Measurements from ENCODE around the gene PUM1. TPM values are rescaled to one million over a fixed set of nuclear protein-coding genes. Genes with fewer than 3 reads are reported as not detected.

PUM1 gene
- total RNA-seq, 1 experiment from 2014 or later: 43.3 TPM

DNA sequence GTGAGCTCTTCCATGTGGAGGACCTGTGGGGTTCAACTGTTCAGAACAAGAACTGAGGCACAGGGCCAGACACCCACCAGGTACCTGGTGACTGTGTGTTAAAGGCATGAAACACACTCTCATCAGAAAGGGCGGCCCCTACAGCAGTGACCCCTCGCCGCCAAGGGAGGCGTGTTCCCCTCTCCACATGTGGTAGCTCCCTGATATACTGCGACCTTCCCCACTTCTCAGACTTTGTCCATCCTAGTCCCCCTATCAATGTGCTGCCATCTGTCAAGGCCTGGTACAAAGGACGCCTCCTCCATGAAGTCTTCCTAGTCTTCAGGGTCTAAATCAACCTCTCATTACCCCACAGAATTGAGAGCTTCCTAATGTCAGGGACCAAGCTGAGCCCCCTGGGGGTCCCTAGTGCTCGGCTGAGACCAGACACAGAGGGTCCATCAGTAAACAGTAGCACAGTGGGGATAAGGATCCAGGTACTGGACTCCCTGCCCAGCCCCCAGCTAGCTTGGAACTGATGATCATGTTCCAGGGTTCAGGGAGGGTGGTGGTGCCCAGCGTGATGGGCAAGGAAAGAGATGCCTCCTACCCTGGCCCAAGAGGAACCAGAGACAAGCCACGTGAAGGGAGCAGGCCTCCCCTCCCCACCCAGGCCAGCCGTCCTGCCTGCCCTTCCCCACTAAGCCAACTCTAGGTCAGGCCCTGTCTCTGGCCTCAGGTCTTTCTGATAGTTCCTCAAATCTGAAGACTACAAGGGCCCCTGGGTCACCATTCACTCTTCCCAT is 167.3 kb downstream of the PUM1 start:
- H3K9ac ChIP-seq (ENCODE audit: low read length): no peak overlapping the region
- no TSS peak for BruUV-seq (replicated peaks)
- H3K27me3 ChIP-seq (ENCODE audit: low read length): no peaks in the 10 kb centered on the region
- no peak overlapping the region for H2AFZ ChIP-seq (ENCODE audit: low read length)
- TF ChIP-seq EZH2phosphoT487 (IDR thresholded peaks at IDR 0.05; ENCODE audit: borderline replicate concordance, low read length): no peak
- TF ChIP-seq, protein P1, sequence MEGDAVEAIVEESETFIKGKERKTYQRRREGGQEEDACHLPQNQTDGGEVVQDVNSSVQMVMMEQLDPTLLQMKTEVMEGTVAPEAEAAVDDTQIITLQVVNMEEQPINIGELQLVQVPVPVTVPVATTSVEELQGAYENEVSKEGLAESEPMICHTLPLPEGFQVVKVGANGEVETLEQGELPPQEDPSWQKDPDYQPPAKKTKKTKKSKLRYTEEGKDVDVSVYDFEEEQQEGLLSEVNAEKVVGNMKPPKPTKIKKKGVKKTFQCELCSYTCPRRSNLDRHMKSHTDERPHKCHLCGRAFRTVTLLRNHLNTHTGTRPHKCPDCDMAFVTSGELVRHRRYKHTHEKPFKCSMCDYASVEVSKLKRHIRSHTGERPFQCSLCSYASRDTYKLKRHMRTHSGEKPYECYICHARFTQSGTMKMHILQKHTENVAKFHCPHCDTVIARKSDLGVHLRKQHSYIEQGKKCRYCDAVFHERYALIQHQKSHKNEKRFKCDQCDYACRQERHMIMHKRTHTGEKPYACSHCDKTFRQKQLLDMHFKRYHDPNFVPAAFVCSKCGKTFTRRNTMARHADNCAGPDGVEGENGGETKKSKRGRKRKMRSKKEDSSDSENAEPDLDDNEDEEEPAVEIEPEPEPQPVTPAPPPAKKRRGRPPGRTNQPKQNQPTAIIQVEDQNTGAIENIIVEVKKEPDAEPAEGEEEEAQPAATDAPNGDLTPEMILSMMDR (conservative IDR thresholded peaks at IDR 0.05; ENCODE audit: low read depth, low read length): no peak
- no peak for TF ChIP-seq EZH2 (IDR thresholded peaks at IDR 0.05; ENCODE audit: low read length, unreplicated experiment)
- peaks cover 6% of the 10 kb centered on the region for H3K4me1 ChIP-seq (ENCODE audit: insufficient read depth, low read length)
- H4K20me1 ChIP-seq (ENCODE audit: low read length): no peaks in the 10 kb centered on the region
- H3K27ac ChIP-seq (ENCODE audit: low read length): no peak overlapping the region
- intact Hi-C loops (cut with micrococcal nuclease): no loop called here
- H3K36me3 ChIP-seq (ENCODE audit: low read depth, low read length): no peaks in the 10 kb centered on the region
- ChIA-PET CTCF (no interaction called here), POLR2A (ENCODE audit: unreplicated experiment) (no interaction called here)
- H3K9me3 ChIP-seq (ENCODE audit: low read length): no peaks in the 10 kb centered on the region
- DNase-seq (no peak), ATAC-seq (no peak)
- no peaks in the 10 kb centered on the region for H3K9me2 ChIP-seq (replicated peaks; ENCODE audit: low read length)
- no peak overlapping the region for H3K4me2 ChIP-seq (ENCODE audit: low read length)
- no peaks in the 10 kb centered on the region for H3F3A ChIP-seq (ENCODE audit: low read length, unreplicated experiment)
- no peak overlapping the region for H3K4me3 ChIP-seq (ENCODE audit: low read length)
- no peaks in the 10 kb centered on the region for H3K79me2 ChIP-seq (ENCODE audit: low read length)

DNA sequence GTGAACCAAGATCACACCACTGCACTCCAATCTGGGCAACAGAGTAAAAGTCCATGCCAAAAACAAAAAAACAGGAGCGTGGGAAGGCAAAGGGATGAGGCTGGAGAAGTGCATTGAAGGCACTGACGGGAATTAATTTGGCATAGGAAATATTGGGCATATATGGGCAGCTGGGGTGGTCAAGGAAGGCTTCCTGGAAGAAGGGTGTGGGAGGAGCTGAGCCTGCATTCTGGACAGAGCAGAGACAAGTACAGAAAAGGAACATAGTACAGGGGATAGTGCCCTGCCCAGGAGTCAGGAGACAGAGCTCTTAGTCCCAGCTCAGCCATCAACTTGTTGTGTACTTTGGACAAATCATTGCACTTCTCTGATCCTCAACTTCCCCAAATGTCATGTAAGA is 168.6 kb downstream of the PUM1 start:
- no TSS peak for BruUV-seq (replicated peaks)
- Histone ChIP-seq H3F3A (ENCODE audit: low read length, unreplicated experiment) (no peaks in the 10 kb centered on the region), H4K20me1 (ENCODE audit: low read length) (no peaks in the 10 kb centered on the region), H3K4me3 (ENCODE audit: low read length) (no peak overlapping the region), H3K79me2 (ENCODE audit: low read length) (no peaks in the 10 kb centered on the region), H3K9me3 (ENCODE audit: low read length) (no peaks in the 10 kb centered on the region), H3K27ac (ENCODE audit: low read length) (no peak overlapping the region), H3K4me2 (ENCODE audit: low read length) (no peak overlapping the region), H2AFZ (ENCODE audit: low read length) (no peak overlapping the region), H3K4me1 (ENCODE audit: insufficient read depth, low read length) (peaks cover 2% of the 10 kb centered on the region), H3K27me3 (ENCODE audit: low read length) (no peaks in the 10 kb centered on the region), H3K36me3 (ENCODE audit: low read depth, low read length) (no peaks in the 10 kb centered on the region), H3K9me2 (replicated peaks; ENCODE audit: low read length) (no peaks in the 10 kb centered on the region), H3K9ac (ENCODE audit: low read length) (no peak overlapping the region)
- CTCF ChIA-PET: no interaction called here
- intact Hi-C loops (cut with micrococcal nuclease): no loop called here
- POLR2A ChIA-PET (ENCODE audit: unreplicated experiment): no interaction called here
- DNase-seq: no peak
- TF ChIP-seq EZH2phosphoT487 (IDR thresholded peaks at IDR 0.05; ENCODE audit: borderline replicate concordance, low read length): no peak
- TF ChIP-seq EZH2 (IDR thresholded peaks at IDR 0.05; ENCODE audit: low read length, unreplicated experiment): no peak
- TF ChIP-seq, protein P1 (conservative IDR thresholded peaks at IDR 0.05; ENCODE audit: low read depth, low read length): no peak
- ATAC-seq: no peak

DNA sequence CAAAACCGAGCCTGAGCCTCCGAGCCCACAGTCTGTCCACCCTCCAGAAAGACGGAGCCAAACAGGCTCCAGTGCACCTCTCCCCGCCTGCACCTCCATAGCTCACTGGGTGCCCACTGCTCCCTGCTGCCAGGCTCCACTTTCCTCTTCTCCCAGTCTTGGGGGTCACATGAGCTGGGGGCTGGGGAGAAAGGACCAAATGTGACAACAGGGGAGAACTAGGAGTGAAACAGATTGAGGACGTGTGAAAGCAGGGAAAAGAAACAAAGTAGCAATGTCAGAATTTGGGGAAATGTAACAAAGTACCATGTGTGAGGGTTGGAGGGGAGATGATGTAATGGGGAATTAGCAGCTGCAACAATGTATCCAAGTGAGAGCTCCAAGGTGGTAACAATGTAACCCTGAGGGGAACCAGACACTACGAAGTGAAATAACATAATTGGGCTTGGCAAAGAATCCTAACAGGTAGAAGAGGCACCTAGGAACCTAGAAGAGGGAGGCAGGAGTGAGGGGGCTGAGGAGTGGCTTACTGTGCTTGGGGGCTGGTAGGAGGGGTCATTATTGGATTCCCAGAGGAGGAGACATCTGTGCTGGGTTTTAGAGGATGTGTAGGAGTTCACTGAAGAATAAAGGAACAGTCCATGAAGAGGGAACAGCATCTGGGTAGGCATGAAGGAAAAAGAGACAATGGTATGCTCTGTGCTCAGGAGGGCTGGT is 169.4 kb downstream of the PUM1 start:
- no peak overlapping the region for H3K9ac ChIP-seq (ENCODE audit: low read length)
- H4K20me1 ChIP-seq (ENCODE audit: low read length): no peaks in the 10 kb centered on the region
- no peak overlapping the region for H2AFZ ChIP-seq (ENCODE audit: low read length)
- no peak for ATAC-seq
- no peaks in the 10 kb centered on the region for H3K27me3 ChIP-seq (ENCODE audit: low read length)
- no peaks in the 10 kb centered on the region for H3F3A ChIP-seq (ENCODE audit: low read length, unreplicated experiment)
- ChIA-PET POLR2A (ENCODE audit: unreplicated experiment) (no interaction called here), CTCF (no interaction called here)
- no peaks in the 10 kb centered on the region for H3K9me2 ChIP-seq (replicated peaks; ENCODE audit: low read length)
- no peak overlapping the region for H3K4me3 ChIP-seq (ENCODE audit: low read length)
- H3K4me1 ChIP-seq (ENCODE audit: insufficient read depth, low read length): no peaks in the 10 kb centered on the region
- no peak overlapping the region for H3K4me2 ChIP-seq (ENCODE audit: low read length)
- H3K36me3 ChIP-seq (ENCODE audit: low read depth, low read length): no peaks in the 10 kb centered on the region
- no peaks in the 10 kb centered on the region for H3K9me3 ChIP-seq (ENCODE audit: low read length)
- no peak overlapping the region for H3K27ac ChIP-seq (ENCODE audit: low read length)
- intact Hi-C loops (cut with micrococcal nuclease): no loop called here
- no TSS peak for BruUV-seq (replicated peaks)
- TF ChIP-seq, protein P1 (conservative IDR thresholded peaks at IDR 0.05; ENCODE audit: low read depth, low read length): no peak
- no peak for TF ChIP-seq EZH2 (IDR thresholded peaks at IDR 0.05; ENCODE audit: low read length, unreplicated experiment)
- TF ChIP-seq EZH2phosphoT487 (IDR thresholded peaks at IDR 0.05; ENCODE audit: borderline replicate concordance, low read length): no peak
- no peaks in the 10 kb centered on the region for H3K79me2 ChIP-seq (ENCODE audit: low read length)
- DNase-seq: no peak
